Astrocyte (in vitro differentiated cells and primary cell): ENCODE measurements around the gene RBFOX2.

Experiments
- CTCF ChIP-seq: IDR thresholded peaks from 2 replicates; pipeline ENCODE4 v1.5.1; 2011; ENCODE audit warnings: low read depth, mild to moderate bottlenecking, inconsistent platforms, low read length, moderate library complexity; ENCODE audit not compliant: insufficient read depth
- EZH2 ChIP-seq: IDR thresholded peaks from 2 replicates; pipeline ENCODE4 v1.6.1; 2012; ENCODE audit warnings: mild to moderate bottlenecking, low read length, inconsistent platforms; ENCODE audit not compliant: insufficient read depth

GRCh38 chr22:35733791-35734516 lies 294.7 kb downstream of the RBFOX2 start:
- no peak for TF ChIP-seq CTCF
- TF ChIP-seq EZH2, result no peak
